ENCODE measurements around the gene NANS.
"Not testable (repeated sequence)": the region's sequence is repeated elsewhere in the genome, so short reads cannot be mapped to it uniquely, and the experiment has no call there.

NANS gene

GRCh38 chr9:98056269-98057137 lies at the start of gene NANS:
NANS (plus strand) TSS chr9:98056732; CDS start chr9:98056809, 77 bp downstream.
- DNase-seq (ENCODE audit: low spot score): peak; percentile 94

- peak; percentile 20 for DNase-seq (ENCODE audit: low spot score)
Observed at GRCh38 chr9:98007251-98007928, 49.1 kb upstream of the NANS start.

GRCh38 chr9:98008764-98009163 lies 47.8 kb upstream of the NANS start:
- no peak for DNase-seq (ENCODE audit: low spot score)

- DNase-seq (ENCODE audit: low spot score): no peak
Observed at GRCh38 chr9:98009437-98009836, 47.1 kb upstream of the NANS start.

- DNase-seq (ENCODE audit: low spot score): peak; percentile 62
Observed at GRCh38 chr9:98009936-98010335, 46.6 kb upstream of the NANS start.

GRCh38 chr9:98010445-98010844 lies 46.1 kb upstream of the NANS start:
- peak; percentile 70 for DNase-seq (ENCODE audit: low spot score)

- DNase-seq (ENCODE audit: low spot score): no peak
Observed at GRCh38 chr9:98011122-98011521, 45.4 kb upstream of the NANS start.

GRCh38 chr9:98016137-98016680 lies 40.3 kb upstream of the NANS start:
- DNase-seq (ENCODE audit: low spot score): no peak

GRCh38 chr9:98017306-98017705 lies 39.2 kb upstream of the NANS start:
- no peak for DNase-seq (ENCODE audit: low spot score)

- no peak for DNase-seq (ENCODE audit: low spot score)
Observed at GRCh38 chr9:98018347-98018746, 38.2 kb upstream of the NANS start.

GRCh38 chr9:98019098-98019497 lies 37.4 kb upstream of the NANS start:
- DNase-seq (ENCODE audit: low spot score): no peak

GRCh38 chr9:98019869-98020268 lies 36.7 kb upstream of the NANS start:
- DNase-seq (ENCODE audit: low spot score): not testable (repeated sequence)

GRCh38 chr9:98020476-98021145 lies 35.9 kb upstream of the NANS start:
- DNase-seq (ENCODE audit: low spot score): no peak

- DNase-seq (ENCODE audit: low spot score): no peak
Observed at GRCh38 chr9:98021306-98022040, 35.1 kb upstream of the NANS start.

GRCh38 chr9:98022447-98022846 lies 34.1 kb upstream of the NANS start:
- DNase-seq (ENCODE audit: low spot score): peak; percentile 78

- no peak for DNase-seq (ENCODE audit: low spot score)
Observed at GRCh38 chr9:98024702-98025101, 31.8 kb upstream of the NANS start.

GRCh38 chr9:98031169-98031568 lies 25.4 kb upstream of the NANS start:
- DNase-seq (ENCODE audit: low spot score): no peak

GRCh38 chr9:98031935-98032334 lies 24.6 kb upstream of the NANS start:
- DNase-seq (ENCODE audit: low spot score): no peak

- DNase-seq (ENCODE audit: low spot score): peak; percentile 56
Observed at GRCh38 chr9:98034593-98035546, 21.7 kb upstream of the NANS start.

- peak; percentile 16 for DNase-seq (ENCODE audit: low spot score)
Observed at GRCh38 chr9:98037357-98037756, 19.2 kb upstream of the NANS start.

- DNase-seq (ENCODE audit: low spot score): no peak
Observed at GRCh38 chr9:98038958-98039357, 17.6 kb upstream of the NANS start.

Data from kidney capillary endothelial cell (primary cell).